Measurements from ENCODE around the gene B4GALNT1. TPM values are rescaled to one million over a fixed set of nuclear protein-coding genes. Genes with fewer than 3 reads are reported as not detected.
A peak's percentile ranks its signal among the peaks of the same experiment; 100 is the strongest.
"Not testable (repeated sequence)": the region's sequence is repeated elsewhere in the genome, so short reads cannot be mapped to it uniquely, and the experiment has no call there.

The B4GALNT1 gene
- total RNA-seq: 1 to 10 TPM; 3.2 to 4.6 (median 3.6) TPM

DNA sequence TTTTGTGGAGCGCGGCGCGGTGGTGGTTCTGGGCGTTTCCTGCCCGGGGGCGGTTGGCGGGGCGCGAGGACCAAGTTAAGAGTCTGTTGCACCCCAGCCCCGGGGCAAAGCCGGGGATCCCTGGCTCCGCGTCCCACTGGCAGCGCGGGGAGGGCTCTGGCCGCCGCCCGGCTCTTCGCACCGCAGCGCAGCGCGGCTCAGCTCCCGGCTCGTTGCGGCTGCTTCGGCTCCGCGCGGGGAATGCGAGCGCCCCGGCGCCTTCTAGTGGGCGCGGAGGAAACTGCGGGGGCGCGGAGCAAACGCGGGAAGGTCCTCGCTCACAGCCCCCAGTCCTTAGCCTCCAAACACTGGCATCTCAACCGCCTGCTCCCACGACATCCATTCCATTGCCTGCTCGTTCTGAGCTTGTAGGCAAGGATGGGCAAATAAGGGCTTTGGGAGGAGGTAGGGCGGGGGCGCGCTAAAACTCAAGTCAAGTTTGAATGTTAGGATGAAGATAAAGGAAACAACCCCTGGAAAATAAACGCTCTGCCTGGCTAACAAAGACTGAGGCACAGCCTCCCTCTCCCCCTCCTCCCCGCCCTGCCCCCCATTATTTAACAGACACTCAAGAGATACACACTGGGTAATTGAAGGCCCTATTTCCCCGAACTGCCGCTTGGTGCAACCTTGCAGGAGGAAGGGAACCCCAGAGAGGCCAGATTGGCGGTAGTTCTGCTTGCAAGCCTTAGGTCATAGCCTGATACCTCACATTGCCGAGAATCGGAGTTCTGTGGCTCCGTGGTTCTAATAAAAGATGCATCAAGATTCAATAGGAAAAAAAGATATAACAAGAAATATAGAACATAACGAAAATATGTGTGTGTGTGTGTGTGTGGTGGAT, at the start of gene B4GALNT1:
B4GALNT1 (minus strand) TSS at position 244 of the 883 bp plus-strand sequence. CDS start 1,069 bp downstream, outside the sequence.
- peaks cover 10% of the 10 kb centered on the region for H3K4me1 Mint-ChIP-seq (ENCODE audit: low read depth)
- H3K36me3 Mint-ChIP-seq (ENCODE audit: insufficient read depth): no peaks in the 10 kb centered on the region
- ATAC-seq (peak; percentile 88 to 90), DNase-seq (peak; percentile 63)
- H3K9me3 Mint-ChIP-seq: no peaks in the 10 kb centered on the region
- peaks cover 52% of the 10 kb centered on the region for H3K27me3 Mint-ChIP-seq (ENCODE audit: low read depth)
- H3K4me3 Mint-ChIP-seq: peak within 1 kb of the TSS; percentile 72

DNA sequence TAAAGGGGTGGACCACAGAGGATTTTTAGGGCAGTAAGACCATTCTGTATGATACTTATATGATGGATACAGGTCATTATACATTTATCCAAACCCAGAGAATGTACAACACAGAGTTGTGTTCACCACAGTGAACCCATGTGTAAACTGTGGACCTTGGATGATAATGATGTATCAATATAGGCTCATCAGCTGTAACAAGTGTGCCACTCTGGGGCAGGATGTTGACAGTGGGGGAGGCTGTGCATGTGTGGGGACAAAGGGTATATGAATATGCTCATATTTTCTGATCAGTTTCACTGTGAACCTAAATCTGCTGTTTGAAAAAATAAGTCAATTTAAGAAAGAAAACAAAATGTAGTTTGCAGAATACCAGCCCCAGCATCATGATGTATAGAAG, 46.7 kb upstream of the B4GALNT1 start:
- no peaks in the 10 kb centered on the region for H3K36me3 Mint-ChIP-seq (ENCODE audit: insufficient read depth)
- H3K27me3 Mint-ChIP-seq (ENCODE audit: low read depth): peaks cover 4% of the 10 kb centered on the region

DNA sequence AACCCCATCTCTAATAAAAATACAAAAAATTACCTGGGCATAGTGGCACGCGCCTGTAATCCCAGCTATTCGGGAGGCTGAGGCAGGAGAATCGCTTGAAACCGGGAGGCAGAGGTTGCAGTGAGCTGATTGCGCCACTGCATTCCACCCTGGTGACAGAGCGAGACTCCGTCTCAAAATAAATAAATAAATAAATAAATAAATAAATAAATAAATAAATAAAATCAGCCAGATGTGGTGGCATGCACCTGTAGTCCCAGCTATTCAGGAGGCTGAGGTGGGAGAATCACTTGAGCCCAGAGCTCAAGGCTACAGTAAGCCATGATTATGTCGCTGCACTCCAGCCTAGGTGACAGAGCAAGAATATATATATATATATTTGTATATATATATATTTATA, 44.9 kb upstream of the B4GALNT1 start:
- ATAC-seq; DNase-seq; H3K4me1 Mint-ChIP-seq (ENCODE audit: low read depth); H3K27me3 Mint-ChIP-seq (ENCODE audit: low read depth); H3K36me3 Mint-ChIP-seq (ENCODE audit: insufficient read depth); H3K9me3 Mint-ChIP-seq; H3K4me3 Mint-ChIP-seq: not testable (repeated sequence)

More for the DNA sequence above, 46.7 kb upstream of the B4GALNT1 start:
- ATAC-seq: no peak
- H3K4me1 Mint-ChIP-seq (ENCODE audit: low read depth): no peaks in the 10 kb centered on the region
- DNase-seq: no peak
- H3K9me3 Mint-ChIP-seq: peaks cover 5% of the 10 kb centered on the region
- no peak overlapping the region for H3K4me3 Mint-ChIP-seq

DNA sequence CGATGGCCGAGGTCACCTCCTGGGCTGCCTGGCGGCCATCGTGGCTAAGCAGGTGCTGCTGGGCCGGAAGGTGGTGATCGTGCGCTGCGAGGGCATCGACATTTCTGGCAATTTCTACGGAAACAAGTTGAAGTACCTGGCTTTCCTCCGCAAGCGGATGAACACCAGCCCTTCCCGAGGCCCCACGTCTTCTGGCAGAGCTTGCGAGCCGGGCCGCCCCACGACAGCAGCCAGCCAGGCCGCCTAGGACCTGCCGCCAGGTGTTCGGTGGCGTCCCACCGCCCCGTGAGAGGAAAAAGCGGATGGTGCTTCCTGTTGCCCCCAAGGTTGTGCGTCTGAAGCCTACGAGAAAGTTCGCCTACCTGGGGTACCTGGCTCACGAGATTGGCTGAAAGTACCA, 41.7 kb upstream of the B4GALNT1 start:
- ATAC-seq (no peak), DNase-seq (no peak)
- H3K4me1 Mint-ChIP-seq (ENCODE audit: low read depth): no peaks in the 10 kb centered on the region
- no peaks in the 10 kb centered on the region for H3K9me3 Mint-ChIP-seq
- peaks cover 7% of the 10 kb centered on the region for H3K27me3 Mint-ChIP-seq (ENCODE audit: low read depth)
- H3K4me3 Mint-ChIP-seq: no peak overlapping the region
- no peaks in the 10 kb centered on the region for H3K36me3 Mint-ChIP-seq (ENCODE audit: insufficient read depth)

- no peaks in the 10 kb centered on the region for H3K4me1 Mint-ChIP-seq (ENCODE audit: low read depth)
- H3K9me3 Mint-ChIP-seq: no peaks in the 10 kb centered on the region
- no peak for ATAC-seq
- DNase-seq: no peak
- H3K36me3 Mint-ChIP-seq (ENCODE audit: insufficient read depth): no peaks in the 10 kb centered on the region
- H3K27me3 Mint-ChIP-seq (ENCODE audit: low read depth): peaks cover 7% of the 10 kb centered on the region
- no peak overlapping the region for H3K4me3 Mint-ChIP-seq
Observed at GRCh38 chr12:57672801-57673200, 39.8 kb upstream of the B4GALNT1 start.

- H3K36me3 Mint-ChIP-seq (ENCODE audit: insufficient read depth); ATAC-seq; H3K27me3 Mint-ChIP-seq (ENCODE audit: low read depth); H3K4me3 Mint-ChIP-seq; H3K9me3 Mint-ChIP-seq; H3K4me1 Mint-ChIP-seq (ENCODE audit: low read depth); DNase-seq: not testable (repeated sequence)
Observed at GRCh38 chr12:57671811-57672210, 38.8 kb upstream of the B4GALNT1 start.

DNA sequence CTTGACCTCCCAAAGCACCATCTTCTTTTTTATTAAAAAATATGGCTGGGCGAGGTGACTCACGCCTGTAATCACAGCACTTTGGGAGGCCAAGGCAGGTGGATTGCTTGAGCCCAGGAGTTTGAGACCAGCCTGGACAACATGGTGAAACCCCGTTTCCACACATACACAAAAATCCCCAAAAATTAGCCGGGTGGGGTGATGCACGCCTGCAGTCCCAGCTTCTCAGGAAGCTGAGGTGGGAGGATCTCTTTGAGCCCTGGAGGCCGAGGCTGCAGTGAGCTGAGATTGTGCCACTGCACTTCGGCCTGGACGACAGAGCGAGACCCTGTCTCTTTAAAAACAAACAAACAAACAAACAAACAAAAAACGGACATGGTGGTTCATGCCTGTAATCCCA, 36.7 kb upstream of the B4GALNT1 start:
- ATAC-seq; H3K4me3 Mint-ChIP-seq; DNase-seq; H3K27me3 Mint-ChIP-seq (ENCODE audit: low read depth); H3K9me3 Mint-ChIP-seq; H3K36me3 Mint-ChIP-seq (ENCODE audit: insufficient read depth); H3K4me1 Mint-ChIP-seq (ENCODE audit: low read depth): not testable (repeated sequence)

GRCh38 chr12:57666897-57667296, 33.9 kb upstream of the B4GALNT1 start:
- ATAC-seq (no peak), DNase-seq (no peak)
- H3K36me3 Mint-ChIP-seq (ENCODE audit: insufficient read depth): no peaks in the 10 kb centered on the region
- peaks cover 6% of the 10 kb centered on the region for H3K27me3 Mint-ChIP-seq (ENCODE audit: low read depth)
- H3K4me1 Mint-ChIP-seq (ENCODE audit: low read depth): no peaks in the 10 kb centered on the region
- no peaks in the 10 kb centered on the region for H3K9me3 Mint-ChIP-seq
- no peak overlapping the region for H3K4me3 Mint-ChIP-seq

GRCh38 chr12:57665066-57665820, 32.2 kb upstream of the B4GALNT1 start:
- H3K4me3 Mint-ChIP-seq; H3K36me3 Mint-ChIP-seq (ENCODE audit: insufficient read depth); H3K4me1 Mint-ChIP-seq (ENCODE audit: low read depth); ATAC-seq; H3K9me3 Mint-ChIP-seq; DNase-seq; H3K27me3 Mint-ChIP-seq (ENCODE audit: low read depth): not testable (repeated sequence)

DNA sequence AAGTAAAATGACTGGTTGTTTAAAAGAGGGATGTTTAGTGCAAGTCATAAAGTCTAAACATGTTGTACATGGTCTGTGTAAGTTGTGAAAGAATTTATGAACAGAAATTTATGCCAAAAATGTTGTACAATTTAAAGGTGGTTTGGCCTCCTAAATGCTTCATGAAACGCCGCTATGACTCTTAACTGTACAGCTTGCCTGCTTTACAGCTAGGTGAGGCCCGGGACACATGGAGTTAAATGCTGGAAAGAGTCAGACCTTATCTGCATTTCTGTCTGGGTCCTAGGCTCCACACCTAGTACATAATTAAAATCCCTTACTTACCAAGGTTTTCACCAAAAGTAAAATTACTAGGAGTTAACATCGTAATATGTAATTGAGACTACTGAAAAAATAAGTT, 28.4 kb upstream of the B4GALNT1 start:
- Mint-ChIP-seq H3K36me3 (ENCODE audit: insufficient read depth) (no peaks in the 10 kb centered on the region), H3K9me3 (no peaks in the 10 kb centered on the region), H3K4me1 (ENCODE audit: low read depth) (no peaks in the 10 kb centered on the region), H3K27me3 (ENCODE audit: low read depth) (peaks cover 5% of the 10 kb centered on the region), H3K4me3 (no peak overlapping the region)
- DNase-seq (no peak), ATAC-seq (no peak)

- no peak overlapping the region for H3K4me3 Mint-ChIP-seq
- H3K27me3 Mint-ChIP-seq (ENCODE audit: low read depth): peaks cover 3% of the 10 kb centered on the region
- H3K4me1 Mint-ChIP-seq (ENCODE audit: low read depth): no peaks in the 10 kb centered on the region
- H3K36me3 Mint-ChIP-seq (ENCODE audit: insufficient read depth): no peaks in the 10 kb centered on the region
- H3K9me3 Mint-ChIP-seq: peaks cover 3% of the 10 kb centered on the region
- no peak for ATAC-seq
- DNase-seq: no peak
Observed at GRCh38 chr12:57658890-57659289, 25.9 kb upstream of the B4GALNT1 start.

- ATAC-seq: no peak
- H3K9me3 Mint-ChIP-seq: peaks cover 6% of the 10 kb centered on the region
Observed at GRCh38 chr12:57657744-57658143, 24.7 kb upstream of the B4GALNT1 start.

GRCh38 chr12:57656408-57656807, 23.4 kb upstream of the B4GALNT1 start:
- not testable (repeated sequence) for H3K27me3 Mint-ChIP-seq (ENCODE audit: low read depth); H3K9me3 Mint-ChIP-seq; H3K36me3 Mint-ChIP-seq (ENCODE audit: insufficient read depth); DNase-seq; H3K4me3 Mint-ChIP-seq; ATAC-seq; H3K4me1 Mint-ChIP-seq (ENCODE audit: low read depth)

More at GRCh38 chr12:57657744-57658143, 24.7 kb upstream of the B4GALNT1 start:
- no peak for DNase-seq
- Mint-ChIP-seq H3K4me1 (ENCODE audit: low read depth) (no peaks in the 10 kb centered on the region), H3K27me3 (ENCODE audit: low read depth) (peaks cover 4% of the 10 kb centered on the region), H3K4me3 (no peak overlapping the region), H3K36me3 (ENCODE audit: insufficient read depth) (peaks cover 2% of the 10 kb centered on the region)

- H3K36me3 Mint-ChIP-seq (ENCODE audit: insufficient read depth): peaks cover 2% of the 10 kb centered on the region
- ATAC-seq: no peak
- H3K9me3 Mint-ChIP-seq: peaks cover 6% of the 10 kb centered on the region
- H3K4me1 Mint-ChIP-seq (ENCODE audit: low read depth): no peaks in the 10 kb centered on the region
- peaks cover 6% of the 10 kb centered on the region for H3K27me3 Mint-ChIP-seq (ENCODE audit: low read depth)
- DNase-seq: no peak
- no peak overlapping the region for H3K4me3 Mint-ChIP-seq
Observed at GRCh38 chr12:57655541-57656240, 22.7 kb upstream of the B4GALNT1 start.
